ENCODE data around the gene HSPB6. TPM values are rescaled to one million over a fixed set of nuclear protein-coding genes. Genes with fewer than 3 reads are reported as not detected.

HSPB6 gene
- total and polyA plus RNA-seq, 7 donors: 303 to 1,308 (median 664) TPM

- ATAC-seq (no peak), DNase-seq (no peak)
- Histone ChIP-seq H3K36me3 (ENCODE audit: insufficient read depth in 1 of 2, low read depth in 1 of 2) (peaks cover 14 to 88% of the 10 kb centered on the region in 2 donors), H3K27ac (no peak overlapping the region), H3K9me3 (no peaks in the 10 kb centered on the region), H3K27me3 (ENCODE audit: insufficient read depth in 3 of 3, low read length in 2 of 3) (no peaks in the 10 kb centered on the region), H3K4me3 (no peak overlapping the region), H3K4me1 (peaks cover 14% of the 10 kb centered on the region)
- WGBS, 3 donors: 91 to 94% (median 93%) methylated on average over 24 of the region's 24 CpGs
- intact Hi-C loops (cut with DNase I): loop anchor here in 1 of 2 donors (2.0 kb wide), 1 partner anchor 15 kb away; no protein-coding TSS in a partner anchor
- TF ChIP-seq, protein P1, sequence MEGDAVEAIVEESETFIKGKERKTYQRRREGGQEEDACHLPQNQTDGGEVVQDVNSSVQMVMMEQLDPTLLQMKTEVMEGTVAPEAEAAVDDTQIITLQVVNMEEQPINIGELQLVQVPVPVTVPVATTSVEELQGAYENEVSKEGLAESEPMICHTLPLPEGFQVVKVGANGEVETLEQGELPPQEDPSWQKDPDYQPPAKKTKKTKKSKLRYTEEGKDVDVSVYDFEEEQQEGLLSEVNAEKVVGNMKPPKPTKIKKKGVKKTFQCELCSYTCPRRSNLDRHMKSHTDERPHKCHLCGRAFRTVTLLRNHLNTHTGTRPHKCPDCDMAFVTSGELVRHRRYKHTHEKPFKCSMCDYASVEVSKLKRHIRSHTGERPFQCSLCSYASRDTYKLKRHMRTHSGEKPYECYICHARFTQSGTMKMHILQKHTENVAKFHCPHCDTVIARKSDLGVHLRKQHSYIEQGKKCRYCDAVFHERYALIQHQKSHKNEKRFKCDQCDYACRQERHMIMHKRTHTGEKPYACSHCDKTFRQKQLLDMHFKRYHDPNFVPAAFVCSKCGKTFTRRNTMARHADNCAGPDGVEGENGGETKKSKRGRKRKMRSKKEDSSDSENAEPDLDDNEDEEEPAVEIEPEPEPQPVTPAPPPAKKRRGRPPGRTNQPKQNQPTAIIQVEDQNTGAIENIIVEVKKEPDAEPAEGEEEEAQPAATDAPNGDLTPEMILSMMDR (IDR thresholded peaks at IDR 0.05): no peak
Observed at GRCh38 chr19:35723671-35724070, 33.2 kb downstream of the HSPB6 start.

DNA sequence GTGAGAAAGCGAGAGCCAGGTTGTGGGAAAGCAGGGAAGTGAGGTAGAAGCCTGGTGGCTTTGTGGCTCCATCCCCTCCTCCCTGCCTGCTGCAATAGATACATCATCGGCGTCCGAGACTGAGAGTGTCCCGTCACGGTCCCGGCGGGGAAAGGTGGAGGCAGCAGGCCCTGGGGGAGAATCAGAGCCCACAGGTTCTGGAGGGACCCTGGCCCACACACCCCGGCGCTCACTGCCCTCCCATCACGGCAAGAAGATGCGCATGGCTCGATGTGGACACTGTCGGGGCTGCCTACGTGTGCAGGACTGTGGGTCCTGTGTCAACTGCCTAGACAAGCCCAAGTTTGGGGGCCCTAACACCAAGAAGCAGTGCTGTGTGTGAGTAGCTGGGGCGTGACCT lies 33.9 kb downstream of the HSPB6 start:
- no peak for DNase-seq
- Histone ChIP-seq H3K27ac (no peak overlapping the region), H3K4me1 (peaks cover 14% of the 10 kb centered on the region), H3K9me3 (no peaks in the 10 kb centered on the region), H3K27me3 (ENCODE audit: insufficient read depth in 3 of 3, low read length in 2 of 3) (no peaks in the 10 kb centered on the region), H3K36me3 (ENCODE audit: insufficient read depth in 1 of 2, low read depth in 1 of 2) (peaks cover 14 to 80% of the 10 kb centered on the region in 2 donors), H3K4me3 (no peak overlapping the region)
- intact Hi-C loops (cut with DNase I): no loop called here
- 89 to 90% (median 90%) methylated on average over 15 to 16 of the region's 16 CpGs for WGBS, 3 donors
- no peak for ATAC-seq
- TF ChIP-seq, protein P1 (IDR thresholded peaks at IDR 0.05): no peak

- Histone ChIP-seq H3K9me3 (no peaks in the 10 kb centered on the region), H3K27ac (no peak overlapping the region), H3K36me3 (ENCODE audit: insufficient read depth in 1 of 2, low read depth in 1 of 2) (peaks cover 13 to 76% of the 10 kb centered on the region in 2 donors), H3K4me3 (no peak overlapping the region), H3K27me3 (ENCODE audit: insufficient read depth in 3 of 3, low read length in 2 of 3) (no peaks in the 10 kb centered on the region), H3K4me1 (peaks cover 14% of the 10 kb centered on the region)
- WGBS, 3 donors: 90 to 96% (median 94%) methylated on average over 14 of the region's 14 CpGs
- no peak for ATAC-seq
- no peak for DNase-seq
- TF ChIP-seq, protein P1 (IDR thresholded peaks at IDR 0.05): no peak
- intact Hi-C loops (cut with DNase I): no loop called here
Observed at GRCh38 chr19:35722461-35722860, 34.4 kb downstream of the HSPB6 start.

- no peak overlapping the region for H3K27ac ChIP-seq
- TF ChIP-seq, protein P1 (IDR thresholded peaks at IDR 0.05): no peak
- no peaks in the 10 kb centered on the region for H3K9me3 ChIP-seq
- intact Hi-C loops (cut with DNase I): no loop called here
- no peaks in the 10 kb centered on the region for H3K27me3 ChIP-seq (ENCODE audit: insufficient read depth in 3 of 3, low read length in 2 of 3)
- no peak for ATAC-seq
- DNase-seq: no peak
- 91 to 94% (median 92%) methylated on average over 16 of the region's 16 CpGs for WGBS, 3 donors
- H3K4me3 ChIP-seq: no peak overlapping the region
- H3K36me3 ChIP-seq (ENCODE audit: insufficient read depth in 1 of 2, low read depth in 1 of 2): peaks cover 11 to 65% of the 10 kb centered on the region in 2 donors
- peaks cover 14% of the 10 kb centered on the region for H3K4me1 ChIP-seq
Observed at GRCh38 chr19:35721374-35721773, 35.5 kb downstream of the HSPB6 start.

GRCh38 chr19:35720648-35721047 lies 36.2 kb downstream of the HSPB6 start:
- no peak overlapping the region for H3K27ac ChIP-seq
- H3K36me3 ChIP-seq (ENCODE audit: insufficient read depth in 1 of 2, low read depth in 1 of 2): peaks cover 6 to 58% of the 10 kb centered on the region in 2 donors
- DNase-seq (no peak), ATAC-seq (no peak)
- intact Hi-C loops (cut with DNase I): no loop called here
- H3K9me3 ChIP-seq: no peaks in the 10 kb centered on the region
- H3K4me3 ChIP-seq: no peak overlapping the region
- H3K4me1 ChIP-seq: peaks cover 18% of the 10 kb centered on the region
- no peaks in the 10 kb centered on the region for H3K27me3 ChIP-seq (ENCODE audit: insufficient read depth in 3 of 3, low read length in 2 of 3)
- 81 to 86% (median 82%) methylated on average over 16 to 17 of the region's 17 CpGs for WGBS, 3 donors
- TF ChIP-seq, protein P1 (IDR thresholded peaks at IDR 0.05): no peak

Measured in psoas muscle (tissue), 8 donors.